ENCODE results near the gene DBF4B.

- peak in 1 of 2 donors; percentile 54 for TF ChIP-seq POLR2A (IDR thresholded peaks at IDR 0.05)
- TF ChIP-seq CTCF (IDR thresholded peaks at IDR 0.05): no peak
Measured at GRCh38 chr17:44689477-44690217, 18.8 kb upstream of the DBF4B start, which contains the start of gene CCDC43.
